Endodermal cell (in vitro differentiated cells): ENCODE results near the gene C1orf116. TPM values are rescaled to one million over a fixed set of nuclear protein-coding genes. Genes with fewer than 3 reads are reported as not detected.

Source experiments
- DNase-seq: peaks from one replicate; pipeline ENCODE4 v3.0.0-alpha.2; 2017
- H3K27ac ChIP-seq: 2 replicates; pipeline ENCODE4 v1.5.1; 2013; ENCODE audit warnings: mild to moderate bottlenecking, low read depth, low read length, moderate library complexity
- H3K27me3 ChIP-seq: 2 replicates; pipeline ENCODE4 v1.6.1; 2013; ENCODE audit warnings: mild to moderate bottlenecking, low read length, moderate library complexity; ENCODE audit not compliant: insufficient read depth, control insufficient read depth, poor library complexity, severe bottlenecking
- H3K36me3 ChIP-seq: 2 replicates; pipeline ENCODE4 v1.7.0; 2013; ENCODE audit warnings: mild to moderate bottlenecking, low read length, moderate library complexity; ENCODE audit not compliant: control insufficient read depth, insufficient read depth
- H3K4me1 ChIP-seq: one replicate; pipeline ENCODE4 v1.7.0; 2013; ENCODE audit warnings: low read length; ENCODE audit not compliant: control insufficient read depth, insufficient read depth
- H3K4me3 ChIP-seq: 2 replicates; pipeline ENCODE4 v1.5.1; 2013; ENCODE audit warnings: mild to moderate bottlenecking, low read length, moderate library complexity
- H3K9ac ChIP-seq: 2 replicates; pipeline ENCODE4 v1.6.1; 2013; ENCODE audit warnings: mild to moderate bottlenecking, low read length, moderate library complexity; ENCODE audit not compliant: poor library complexity, severe bottlenecking; ENCODE audit errors: extremely low read depth
- H3K9me3 ChIP-seq: 2 replicates; pipeline ENCODE4 v1.6.1; 2013; ENCODE audit warnings: mild to moderate bottlenecking, low read length, moderate library complexity; ENCODE audit not compliant: control insufficient read depth
- H3K27ac Mint-ChIP-seq: 2 replicates; pipeline ENCODE4 v1.8.0; 2020; ENCODE audit warnings: mixed read lengths
- H3K27me3 Mint-ChIP-seq: 2 replicates; pipeline ENCODE4 v1.8.0; 2021; ENCODE audit warnings: mild to moderate bottlenecking, mixed read lengths; ENCODE audit not compliant: insufficient read depth
- H3K36me3 Mint-ChIP-seq: 2 replicates; pipeline ENCODE4 v1.8.0; 2020; ENCODE audit warnings: low read depth, mixed read lengths
- H3K4me1 Mint-ChIP-seq: 2 replicates; pipeline ENCODE4 v1.8.0; 2020; ENCODE audit warnings: mixed read lengths
- H3K4me3 Mint-ChIP-seq: 2 replicates; pipeline ENCODE4 v1.8.0; 2020; ENCODE audit warnings: mild to moderate bottlenecking, moderate library complexity, mixed read lengths
- H3K9me3 Mint-ChIP-seq: 2 replicates; pipeline ENCODE4 v1.8.0; 2020; ENCODE audit warnings: mild to moderate bottlenecking, mixed read lengths
- CTCF ChIP-seq: fragments of 200-600 bp; sonication (generic); conservative IDR thresholded peaks from 2 replicates; pipeline ENCODE4 v1.5.0; 2021; ENCODE audit warnings: antibody characterized with exemption, mild to moderate bottlenecking
- WGBS, 2 experiments: methylation state at CpG; one replicate each; pipeline versions ENCODE4 v1.1.5 to v1.1.7; 2013; ENCODE audit warnings: missing lambda C conversion rate in 2 of 2, mixed read lengths in 1 of 2; ENCODE audit not compliant: insufficient coverage in 1 of 2, insufficient read length in 1 of 2; 5-methylcytosine and 5-hydroxymethylcytosine counted together
- total RNA-seq, 2 donors: library from RNA; stranded (reverse); fragmentation: NEBNext Ultra II Directional in 1 of 2; extraction: Animal tissue kit (Norgen Biotek cat#: 25700) in 1 of 2; gene quantifications; 2 replicates in 1 of 2; 3 replicates in 1 of 2; pipeline ENCODE4 v1.2.1, GENCODE V29; 2021

C1orf116 gene
- total RNA-seq, 2 donors from 2014 or later, result 0.55 to 0.60 TPM

GRCh38 chr1:207055386-207056001 is 22.9 kb upstream of the C1orf116 start:
- WGBS, 2 experiments, result 84 to 91% methylated on average over 2 to 3 of the region's 3 CpGs
- no peak for TF ChIP-seq CTCF
- peaks cover 2% of the 10 kb centered on the region for H3K36me3 Mint-ChIP-seq

GRCh38 chr1:207054491-207054890 is 21.9 kb upstream of the C1orf116 start:
- Histone ChIP-seq H3K9ac (no peak overlapping the region), H3K36me3 (peaks cover under 1% of the 10 kb centered on the region), H3K27ac (no peak overlapping the region), H3K4me3 (no peak overlapping the region), H3K4me1 (no peaks in the 10 kb centered on the region), H3K9me3 (no peaks in the 10 kb centered on the region), H3K27me3 (no peaks in the 10 kb centered on the region)
- no peaks in the 10 kb centered on the region for H3K36me3 Mint-ChIP-seq
- H3K27me3 Mint-ChIP-seq, result peaks cover 2% of the 10 kb centered on the region
- WGBS, 2 experiments, result 89% methylated on average over 2 of the region's 2 CpGs; no CpG with 5 or more reads in 1 of the 2 experiments
- H3K27ac Mint-ChIP-seq, result no peak overlapping the region
- H3K9me3 Mint-ChIP-seq, result no peaks in the 10 kb centered on the region
- DNase-seq, result no peak
- peaks cover 13% of the 10 kb centered on the region for H3K4me1 Mint-ChIP-seq
- H3K4me3 Mint-ChIP-seq, result no peak overlapping the region
- no peak for TF ChIP-seq CTCF

More at GRCh38 chr1:207055386-207056001, 22.9 kb upstream of the C1orf116 start:
- no peaks in the 10 kb centered on the region for H3K9me3 Mint-ChIP-seq
- H3K4me1 ChIP-seq, result no peaks in the 10 kb centered on the region
- no peak overlapping the region for H3K4me3 ChIP-seq
- H3K4me3 Mint-ChIP-seq, result no peak overlapping the region
- H3K27ac ChIP-seq, result no peak overlapping the region
- no peaks in the 10 kb centered on the region for H3K27me3 ChIP-seq
- H3K9me3 ChIP-seq, result no peaks in the 10 kb centered on the region
- no peak overlapping the region for H3K27ac Mint-ChIP-seq
- H3K4me1 Mint-ChIP-seq, result peaks cover 12% of the 10 kb centered on the region
- H3K9ac ChIP-seq, result no peak overlapping the region
- no peaks in the 10 kb centered on the region for H3K36me3 ChIP-seq
- no peak for DNase-seq
- peaks cover 2% of the 10 kb centered on the region for H3K27me3 Mint-ChIP-seq

- peaks cover 12% of the 10 kb centered on the region for H3K4me1 Mint-ChIP-seq
- peaks cover 14% of the 10 kb centered on the region for H3K36me3 ChIP-seq
- H3K27me3 ChIP-seq, result no peaks in the 10 kb centered on the region
- no peaks in the 10 kb centered on the region for H3K9me3 ChIP-seq
- peaks cover under 1% of the 10 kb centered on the region for H3K4me1 ChIP-seq
- H3K9ac ChIP-seq, result peak within 1 kb of the TSS; percentile 91
- H3K27me3 Mint-ChIP-seq, result peaks cover 2% of the 10 kb centered on the region
- peak; percentile 50 for TF ChIP-seq CTCF
- no peaks in the 10 kb centered on the region for H3K9me3 Mint-ChIP-seq
- peak within 1 kb of the TSS; percentile 100 for H3K27ac Mint-ChIP-seq
- WGBS, 2 experiments, result 2% methylated on average over 22 to 56 of the region's 56 CpGs
- DNase-seq, result peak; percentile 100
- peak within 1 kb of the TSS; percentile 84 for H3K4me3 ChIP-seq
- H3K27ac ChIP-seq, result no peak within 1 kb of the TSS
- H3K4me3 Mint-ChIP-seq, result peak within 1 kb of the TSS; percentile 99
- H3K36me3 Mint-ChIP-seq, result peaks cover 6% of the 10 kb centered on the region
These were observed 20.6 kb upstream of the C1orf116 start, which contains the start of gene PFKFB2 for GRCh38 chr1:207052911-207053769. TSS of gene PFKFB2 (plus strand) at chr1:207053275. CDS start at chr1:207054718, 1,443 bp downstream.
